Left hindlimb (tissue), 1 donor: ENCODE data around the gene MSL1.

Source experiments
- DNase-seq: peaks from one replicate; pipeline ENCODE4 v3.0.0-alpha.2; 2018

Gene MSL1

GRCh38 chr17:40106760-40107521 lies 14.8 kb upstream of the MSL1 start:
- peak; percentile 79 for DNase-seq

- no peak for DNase-seq
Measured at GRCh38 chr17:40107522-40108174, 14.1 kb upstream of the MSL1 start.

- no peak for DNase-seq
Measured at GRCh38 chr17:40108970-40109824, 12.6 kb upstream of the MSL1 start.

- no peak for DNase-seq
Measured at GRCh38 chr17:40110026-40110845, 11.5 kb upstream of the MSL1 start.

- peak; percentile 93 for DNase-seq
Measured at GRCh38 chr17:40111221-40112128, 10.3 kb upstream of the MSL1 start.

- DNase-seq, result no peak
Measured at GRCh38 chr17:40112191-40112711, 9.5 kb upstream of the MSL1 start.

- DNase-seq, result peak; percentile 75
Measured at GRCh38 chr17:40112718-40113109, 9.1 kb upstream of the MSL1 start.

GRCh38 chr17:40113110-40113906 lies 8.5 kb upstream of the MSL1 start:
- peak; percentile 97 for DNase-seq

- DNase-seq, result no peak
Measured at GRCh38 chr17:40113907-40114245, 7.9 kb upstream of the MSL1 start.

GRCh38 chr17:40115101-40115436 lies 6.7 kb upstream of the MSL1 start:
- no peak for DNase-seq

GRCh38 chr17:40122136-40122998 lies 596 bp downstream of the MSL1 start:
- peak; percentile 73 for DNase-seq

GRCh38 chr17:40122999-40123810 lies 1.4 kb downstream of the MSL1 start:
- peak; percentile 71 for DNase-seq

GRCh38 chr17:40123811-40124114 lies 2.0 kb downstream of the MSL1 start:
- no peak for DNase-seq

- DNase-seq, result no peak
Measured at GRCh38 chr17:40124279-40125141, 2.7 kb downstream of the MSL1 start.

GRCh38 chr17:40129498-40129897 lies 7.7 kb downstream of the MSL1 start:
- DNase-seq, result no peak

GRCh38 chr17:40130352-40131042 lies 8.7 kb downstream of the MSL1 start:
- no peak for DNase-seq

GRCh38 chr17:40134184-40134583 lies 12.4 kb downstream of the MSL1 start:
- no peak for DNase-seq
